CD4-positive, alpha-beta T cell treated with Interleukin-2 at 100 ng/mL for 4 hours (primary cell): ENCODE measurements around the gene CTNNA2.

Experiments
- DNase-seq: peaks from one replicate; pipeline ENCODE4 v3.0.0-alpha.2; 2020; ENCODE audit warnings: low spot score

Gene CTNNA2

GRCh38 chr2:79789811-79790210, 277.0 kb downstream of the CTNNA2 start:
- no peak for DNase-seq

GRCh38 chr2:79792090-79792489, 279.2 kb downstream of the CTNNA2 start:
- DNase-seq, result no peak

- DNase-seq, result no peak
Measured at GRCh38 chr2:79793006-79793405, 280.2 kb downstream of the CTNNA2 start.

GRCh38 chr2:79796641-79797040, 283.8 kb downstream of the CTNNA2 start:
- no peak for DNase-seq

GRCh38 chr2:79798776-79799175, 285.9 kb downstream of the CTNNA2 start:
- DNase-seq, result no peak

GRCh38 chr2:79799729-79800128, 286.9 kb downstream of the CTNNA2 start:
- no peak for DNase-seq

- no peak for DNase-seq
Measured at GRCh38 chr2:79801082-79801481, 288.2 kb downstream of the CTNNA2 start.

- no peak for DNase-seq
Measured at GRCh38 chr2:79817288-79817687, 304.4 kb downstream of the CTNNA2 start.

- no peak for DNase-seq
Measured at GRCh38 chr2:79820281-79820680, 307.4 kb downstream of the CTNNA2 start.

GRCh38 chr2:79822136-79822535, 309.3 kb downstream of the CTNNA2 start:
- DNase-seq, result no peak

GRCh38 chr2:79824086-79824786, 311.4 kb downstream of the CTNNA2 start:
- DNase-seq, result no peak

GRCh38 chr2:79827881-79828280, 315.0 kb downstream of the CTNNA2 start:
- no peak for DNase-seq

- no peak for DNase-seq
Measured at GRCh38 chr2:79830501-79830900, 317.6 kb downstream of the CTNNA2 start.

- DNase-seq, result no peak
Measured at GRCh38 chr2:79831961-79832360, 319.1 kb downstream of the CTNNA2 start.

- DNase-seq, result no peak
Measured at GRCh38 chr2:79832511-79833234, 319.8 kb downstream of the CTNNA2 start.

- DNase-seq, result no peak
Measured at GRCh38 chr2:79833235-79833878, 320.5 kb downstream of the CTNNA2 start.

GRCh38 chr2:79835911-79836310, 323.1 kb downstream of the CTNNA2 start:
- DNase-seq, result no peak

- DNase-seq, result no peak
Measured at GRCh38 chr2:79844011-79844410, 331.2 kb downstream of the CTNNA2 start.

- no peak for DNase-seq
Measured at GRCh38 chr2:79846878-79847277, 334.0 kb downstream of the CTNNA2 start.

GRCh38 chr2:79849241-79849640, 336.4 kb downstream of the CTNNA2 start:
- DNase-seq, result no peak

- DNase-seq, result no peak
Measured at GRCh38 chr2:79849949-79850348, 337.1 kb downstream of the CTNNA2 start.

- DNase-seq, result no peak
Measured at GRCh38 chr2:79850912-79851311, 338.1 kb downstream of the CTNNA2 start.
